ENCODE data around the gene MGMT. TPM values are rescaled to one million over a fixed set of nuclear protein-coding genes. Genes with fewer than 3 reads are reported as not detected.

The MGMT gene
- total RNA-seq, 4 donors from 2014 or later: 18.4 to 30.3 (median 27.9) TPM

GRCh38 chr10:129523723-129524316 lies 56.8 kb downstream of the MGMT start:
- no peak for TF ChIP-seq POLR2A (IDR thresholded peaks at IDR 0.05; ENCODE audit: low read depth)
- no peak for TF ChIP-seq POLR2AphosphoS5 (IDR thresholded peaks at IDR 0.05)
- TF ChIP-seq EP300 (IDR thresholded peaks at IDR 0.05): no peak
- no peak for TF ChIP-seq CTCF (IDR thresholded peaks at IDR 0.05)
- no peaks in the 10 kb centered on the region for H3K9me3 ChIP-seq
- intact Hi-C loops (cut with DNase I): no loop called here
- H3K4me1 ChIP-seq: peaks cover 0 to 19% (median 18%) of the 10 kb centered on the region in 4 donors
- H3K36me3 ChIP-seq: peaks cover 0 to 6% (median 0%) of the 10 kb centered on the region in 4 donors
- no peak for DNase-seq (ENCODE audit: extremely low spot score)
- no peak overlapping the region for H3K4me3 ChIP-seq
- 85% methylated on average over 10 of the region's 11 CpGs for WGBS
- no peaks in the 10 kb centered on the region for H3K27me3 ChIP-seq
- H3K27ac ChIP-seq (replicated peaks in 1 of 4): no peak overlapping the region

GRCh38 chr10:129524936-129525335 lies 57.9 kb downstream of the MGMT start:
- Histone ChIP-seq H3K4me3 (peak overlapping the region in 2 of 4 donors; percentile 11 to 36), H3K27me3 (no peaks in the 10 kb centered on the region), H3K9me3 (no peaks in the 10 kb centered on the region), H3K4me1 (peaks cover 0 to 19% (median 18%) of the 10 kb centered on the region in 4 donors), H3K36me3 (peaks cover 0 to 6% (median 0%) of the 10 kb centered on the region in 4 donors), H3K27ac (replicated peaks in 1 of 4) (no peak overlapping the region)
- DNase-seq (ENCODE audit: extremely low spot score): no peak
- TF ChIP-seq CTCF (IDR thresholded peaks at IDR 0.05) (no peak), EP300 (IDR thresholded peaks at IDR 0.05) (no peak), POLR2A (IDR thresholded peaks at IDR 0.05; ENCODE audit: low read depth) (no peak), POLR2AphosphoS5 (IDR thresholded peaks at IDR 0.05) (no peak)
- 43% methylated on average over 3 of the region's 3 CpGs for WGBS
- intact Hi-C loops (cut with DNase I): no loop called here

GRCh38 chr10:129525401-129525801 lies 58.4 kb downstream of the MGMT start:
- Histone ChIP-seq H3K27me3 (no peaks in the 10 kb centered on the region), H3K4me1 (peaks cover 0 to 19% (median 19%) of the 10 kb centered on the region in 4 donors), H3K27ac (replicated peaks in 1 of 4) (no peak overlapping the region), H3K9me3 (no peaks in the 10 kb centered on the region), H3K4me3 (peak overlapping the region; percentile 11 to 39 (median 36)), H3K36me3 (peaks cover 0 to 6% (median 0%) of the 10 kb centered on the region in 4 donors)
- TF ChIP-seq CTCF (IDR thresholded peaks at IDR 0.05): no peak
- no peak for TF ChIP-seq POLR2AphosphoS5 (IDR thresholded peaks at IDR 0.05)
- TF ChIP-seq EP300 (IDR thresholded peaks at IDR 0.05): no peak
- TF ChIP-seq POLR2A (IDR thresholded peaks at IDR 0.05; ENCODE audit: low read depth): no peak
- 31% methylated on average over 13 of the region's 13 CpGs for WGBS
- intact Hi-C loops (cut with DNase I): no loop called here
- no peak for DNase-seq (ENCODE audit: extremely low spot score)

- Histone ChIP-seq H3K4me3 (no peak overlapping the region), H3K9me3 (no peaks in the 10 kb centered on the region), H3K27me3 (no peaks in the 10 kb centered on the region), H3K36me3 (peaks cover 0 to 6% (median 0%) of the 10 kb centered on the region in 4 donors), H3K4me1 (peaks cover 3 to 34% (median 30%) of the 10 kb centered on the region in 4 donors), H3K27ac (replicated peaks in 1 of 4) (no peak overlapping the region)
- no peak for DNase-seq (ENCODE audit: extremely low spot score)
- intact Hi-C loops (cut with DNase I): no loop called here
- TF ChIP-seq POLR2A (IDR thresholded peaks at IDR 0.05; ENCODE audit: low read depth) (no peak), POLR2AphosphoS5 (IDR thresholded peaks at IDR 0.05) (no peak), EP300 (IDR thresholded peaks at IDR 0.05) (no peak), CTCF (IDR thresholded peaks at IDR 0.05) (no peak)
- WGBS: 93% methylated on average over 12 of the region's 12 CpGs
These were observed 59.9 kb downstream of the MGMT start for GRCh38 chr10:129526943-129527342.
